SIG-M5 treated with dmso at 0.1 percent for 504 hours (cell line): ENCODE data around the gene MAP3K7.
"Not testable (repeated sequence)": the region's sequence is repeated elsewhere in the genome, so short reads cannot be mapped to it uniquely, and the experiment has no call there.

ENCODE experiments used
- DNase-seq: peaks from one replicate; lab custom pipeline; 2025; ENCODE audit not compliant: unreplicated experiment; lab: John Stamatoyannopoulos, UW

Gene MAP3K7

DNA sequence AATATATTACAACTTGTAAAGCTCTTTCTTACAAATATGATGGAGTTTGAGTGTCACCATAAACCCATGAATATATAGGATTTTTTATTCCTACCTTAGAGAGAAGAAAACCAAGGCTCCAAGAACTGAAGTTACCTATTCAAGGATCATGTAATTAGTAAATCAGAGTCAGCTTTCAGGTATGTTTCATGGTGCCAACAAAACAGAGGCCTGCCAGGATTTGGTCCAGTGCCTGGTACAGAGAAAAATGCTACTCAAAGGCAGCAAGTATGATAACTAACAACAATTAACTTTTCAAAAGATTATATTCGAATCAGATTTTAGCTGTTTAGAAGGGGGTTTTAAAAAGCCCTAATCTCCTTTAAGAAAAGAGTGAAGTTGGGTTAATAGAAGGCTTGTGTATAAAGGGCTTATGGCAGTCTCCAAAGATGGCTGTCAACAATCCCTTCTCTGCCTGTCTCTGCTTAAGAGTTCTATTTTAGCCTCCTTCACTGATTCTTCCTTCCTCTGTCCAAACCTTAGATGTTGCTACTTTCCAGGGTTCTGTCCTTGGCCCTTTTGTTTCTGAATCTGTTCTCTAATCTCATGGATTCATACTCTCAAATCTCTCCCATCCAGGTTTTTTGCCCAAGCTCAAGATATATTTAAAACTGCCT lies 7.8 kb downstream of the MAP3K7 start:
- DNase-seq, result no peak

DNA sequence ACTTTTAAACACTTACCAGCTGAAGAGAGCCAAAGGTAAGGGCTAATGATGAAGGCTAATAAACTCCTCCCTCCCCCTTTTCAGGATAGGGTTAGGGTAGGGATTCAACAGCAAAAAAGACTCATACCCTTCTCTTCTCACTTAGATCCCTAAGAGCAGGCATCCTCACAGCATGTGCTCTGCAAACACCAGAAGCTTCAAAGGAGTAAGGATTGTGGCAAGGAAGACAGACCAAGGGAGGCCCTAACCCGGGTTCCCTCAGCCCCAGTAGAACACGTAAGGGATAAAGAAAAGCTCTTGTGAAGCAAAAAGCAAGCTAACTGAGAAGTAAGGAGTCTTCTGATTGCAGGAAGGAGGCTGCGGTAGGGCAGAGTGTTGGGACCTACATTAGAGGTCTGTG lies 11.6 kb downstream of the MAP3K7 start:
- no peak for DNase-seq

DNA sequence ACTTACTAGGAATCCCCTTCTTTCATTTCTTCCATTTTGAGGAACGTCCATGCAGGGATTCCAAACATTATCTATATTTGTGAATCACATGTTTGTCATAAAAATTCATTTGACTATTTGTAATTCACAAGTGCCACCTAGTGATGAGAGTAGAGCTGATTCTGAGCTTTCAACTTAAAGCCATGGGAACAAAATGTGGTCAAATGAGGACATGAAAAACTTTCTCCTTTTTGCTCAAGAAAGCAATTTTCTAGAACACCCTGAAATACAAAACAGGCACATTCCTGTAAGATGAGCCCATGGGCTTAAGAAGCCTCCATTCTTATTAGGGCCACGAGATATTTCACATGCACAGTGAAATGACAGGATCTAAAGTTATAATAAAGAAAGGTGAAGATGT lies 12.3 kb downstream of the MAP3K7 start:
- no peak for DNase-seq

- no peak for DNase-seq
Measured at GRCh38 chr6:90573624-90574023, 13.2 kb downstream of the MAP3K7 start.

DNA sequence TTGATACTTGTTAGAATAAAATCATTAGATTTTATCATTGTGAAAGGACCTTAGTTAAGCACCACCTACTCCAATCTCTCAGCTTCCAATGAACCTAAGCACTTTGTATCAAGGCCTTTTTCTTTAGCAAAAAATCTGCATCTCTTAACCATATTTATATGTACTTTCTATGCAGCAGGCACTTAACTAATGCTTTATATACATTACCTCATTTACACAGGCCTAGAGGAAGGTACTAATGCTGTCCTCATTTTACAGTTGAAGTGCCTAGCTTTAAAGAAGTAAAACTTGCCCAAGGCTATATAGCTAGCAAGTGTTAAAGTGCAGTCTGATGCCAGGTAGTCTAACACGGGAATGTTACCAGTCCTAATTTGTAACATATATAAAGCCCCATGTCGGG lies 14.0 kb downstream of the MAP3K7 start:
- DNase-seq, result no peak

DNA sequence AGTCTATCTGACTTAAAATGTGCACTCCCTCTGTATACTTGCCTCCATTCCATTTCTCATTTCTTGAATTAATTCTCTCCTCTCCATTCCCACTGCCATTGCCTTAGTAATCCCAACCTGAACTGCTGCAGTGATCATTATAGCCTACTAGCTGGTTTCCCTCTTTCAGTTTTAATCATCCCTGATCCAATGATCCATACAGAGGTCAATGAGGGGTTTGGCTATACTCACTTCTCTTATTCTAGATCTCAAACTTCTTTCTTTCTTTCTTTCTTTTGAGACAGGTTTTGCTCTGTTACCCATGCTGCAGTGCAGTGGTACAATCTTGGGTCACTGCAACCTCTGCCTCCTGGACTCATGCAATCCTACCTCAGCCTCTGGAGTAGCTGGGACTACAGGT lies 17.6 kb downstream of the MAP3K7 start:
- no peak for DNase-seq

GRCh38 chr6:90567682-90568081 lies 19.2 kb downstream of the MAP3K7 start:
- not testable (repeated sequence) for DNase-seq

DNA sequence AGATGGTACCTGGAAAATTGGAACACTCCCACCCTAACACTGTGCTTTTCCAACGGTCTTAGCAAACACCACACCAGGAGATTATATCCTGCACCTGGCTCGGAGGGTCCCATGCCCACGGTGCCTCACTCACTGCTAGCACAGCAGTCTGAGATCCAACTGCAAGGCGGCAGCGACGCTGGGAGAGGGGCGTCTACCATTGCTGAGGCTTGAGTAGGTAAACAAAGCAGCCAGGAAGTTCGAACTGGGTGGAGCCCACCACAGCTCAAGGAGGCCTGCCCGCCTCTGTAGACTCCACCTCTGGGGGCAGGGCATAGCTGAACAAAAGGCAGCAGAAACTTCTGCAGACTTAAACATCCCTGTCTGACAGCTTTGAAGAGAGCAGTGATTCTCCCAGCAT lies 24.5 kb downstream of the MAP3K7 start:
- DNase-seq, result not testable (repeated sequence)

- DNase-seq, result no peak
Measured at GRCh38 chr6:90559931-90560330, 26.9 kb downstream of the MAP3K7 start.

GRCh38 chr6:90557006-90557405 lies 29.9 kb downstream of the MAP3K7 start:
- no peak for DNase-seq

DNA sequence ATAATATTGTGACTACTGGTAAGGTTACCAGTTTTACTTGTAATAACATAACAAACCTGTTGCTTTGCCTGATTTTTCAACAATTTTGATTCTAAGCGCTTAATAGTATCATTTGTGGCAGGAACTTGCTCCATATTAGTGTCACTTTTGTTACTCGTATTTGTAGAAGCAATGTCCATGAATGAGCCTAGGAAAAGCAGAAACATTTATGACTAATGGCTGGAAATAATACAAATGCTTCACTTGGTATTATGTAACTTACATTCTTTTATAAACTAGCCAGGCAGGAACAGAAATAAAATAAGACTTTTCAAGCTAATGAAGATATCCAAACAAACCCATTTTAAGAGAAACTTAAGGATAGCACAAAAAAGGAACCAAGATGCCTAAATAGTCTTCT lies 38.9 kb downstream of the MAP3K7 start:
- no peak for DNase-seq

DNA sequence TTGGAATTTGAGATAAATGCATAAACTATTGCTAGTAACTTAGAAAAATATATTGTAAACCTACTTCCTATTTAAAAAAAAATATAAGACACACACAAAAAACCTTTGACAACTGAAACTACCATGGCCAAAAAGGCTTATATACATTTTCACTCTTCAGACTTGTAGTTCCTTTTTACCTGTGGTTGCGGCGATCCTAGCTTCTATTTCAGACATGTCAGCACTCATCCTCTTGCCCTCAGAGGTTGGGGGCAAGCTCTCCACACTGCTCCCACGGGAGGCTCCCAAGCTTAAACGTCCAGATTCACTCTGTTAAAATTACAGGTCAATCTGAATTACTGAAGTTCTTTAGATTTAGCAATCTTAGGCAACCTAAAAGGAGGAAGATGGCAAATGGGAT lies 39.8 kb downstream of the MAP3K7 start:
- no peak for DNase-seq

GRCh38 chr6:90545448-90545847 lies 41.4 kb downstream of the MAP3K7 start:
- DNase-seq, result no peak

DNA sequence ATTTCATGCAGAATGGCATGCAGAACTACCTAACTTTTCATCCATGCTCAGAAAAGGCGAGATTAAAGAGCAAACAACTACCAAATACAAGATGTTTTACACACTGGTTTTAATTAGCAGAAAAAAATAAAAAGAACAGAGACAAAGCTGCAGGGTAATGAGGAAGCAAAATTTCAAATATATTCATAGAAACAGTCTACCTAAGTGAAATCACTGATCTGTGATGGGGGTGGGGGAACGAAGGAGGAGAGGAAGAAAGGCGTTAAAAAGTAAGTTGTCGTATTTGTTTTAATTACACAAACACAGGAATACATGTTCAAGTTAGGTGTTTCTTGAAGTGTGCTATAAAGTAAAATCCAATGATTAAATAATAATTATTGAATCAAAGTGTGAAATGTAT lies 42.1 kb downstream of the MAP3K7 start:
- no peak for DNase-seq

GRCh38 chr6:90544081-90544480 lies 42.8 kb downstream of the MAP3K7 start:
- DNase-seq, result peak; percentile 18

DNA sequence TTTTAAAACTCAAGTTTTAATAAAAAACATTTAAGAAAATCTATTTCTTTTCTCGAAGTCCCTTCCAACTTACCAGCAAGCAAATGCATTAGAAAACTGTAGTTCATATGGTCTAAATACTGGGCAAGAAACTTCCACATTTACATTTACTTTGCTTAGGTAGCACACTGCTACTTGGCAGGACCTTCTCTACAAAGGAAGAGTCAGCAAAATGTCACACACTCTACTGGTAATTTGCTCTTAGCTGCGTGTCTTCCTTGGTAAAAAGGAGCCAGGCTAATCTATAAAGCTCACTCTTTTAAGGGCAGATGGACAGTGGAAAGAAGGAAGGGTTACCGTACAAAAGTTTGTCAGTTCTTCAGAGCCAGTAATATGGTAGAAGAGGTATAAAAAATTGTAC lies 45.7 kb downstream of the MAP3K7 start:
- no peak for DNase-seq

DNA sequence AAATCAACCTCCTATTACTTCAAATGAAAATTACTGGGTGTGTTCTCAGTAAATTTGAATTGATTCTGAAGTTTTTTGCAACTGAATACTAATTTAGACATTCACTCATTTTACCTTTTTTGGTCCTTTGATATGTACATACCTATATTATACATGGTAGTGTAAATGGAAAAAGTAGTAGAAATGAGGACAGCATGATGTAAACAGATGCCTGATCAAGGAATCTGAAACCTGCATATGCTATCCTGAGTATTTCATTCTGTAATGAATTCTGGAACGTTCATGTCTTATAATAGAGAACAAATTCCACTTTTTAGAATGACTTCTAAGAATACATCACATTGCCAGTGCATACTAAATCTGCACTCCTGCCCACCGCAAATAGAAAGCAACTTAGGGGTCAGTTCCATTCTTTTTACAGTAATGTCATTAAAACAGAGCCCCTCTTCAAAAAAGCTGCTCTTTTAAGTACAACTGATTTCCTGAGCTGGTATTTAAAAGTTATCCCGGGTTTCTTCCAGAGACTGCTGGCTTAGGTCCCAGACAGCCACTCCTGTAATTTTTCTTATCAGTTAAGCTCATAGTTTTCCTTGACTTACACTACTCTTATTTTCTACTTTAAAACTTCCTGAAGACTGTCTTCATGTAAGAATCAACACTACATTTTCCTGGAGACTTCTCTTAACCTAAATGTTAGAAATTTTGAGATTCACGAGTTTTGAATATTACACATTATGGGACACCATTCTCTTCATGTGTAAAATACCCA lies 48.4 kb downstream of the MAP3K7 start:
- DNase-seq, result no peak

DNA sequence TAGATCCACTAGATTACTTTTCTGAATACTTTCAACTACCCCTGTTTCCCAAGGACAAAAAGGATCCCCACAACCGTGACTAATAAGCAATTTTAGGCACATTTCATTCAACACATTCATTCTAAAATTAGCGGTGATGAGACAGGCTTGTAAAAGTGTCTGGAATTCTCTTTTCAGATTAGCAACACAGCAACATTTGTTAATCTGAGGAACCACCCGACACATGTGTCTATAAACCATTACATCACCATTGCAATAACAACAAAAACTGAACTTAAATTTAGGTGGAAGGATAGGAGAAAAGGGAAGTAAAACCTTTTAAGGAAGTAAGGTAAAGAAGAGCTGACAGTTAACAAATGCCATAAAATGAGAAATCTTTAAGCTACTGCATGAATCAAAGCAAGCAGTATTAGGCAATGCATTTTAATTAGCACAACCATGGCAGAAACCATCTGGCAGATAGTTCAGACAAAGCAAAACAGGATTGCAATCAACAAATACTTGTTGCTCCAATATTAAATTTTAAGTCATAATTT lies 49.1 kb downstream of the MAP3K7 start:
- DNase-seq, result peak; percentile 97

GRCh38 chr6:90537027-90537426 lies 49.8 kb downstream of the MAP3K7 start:
- peak; percentile 19 for DNase-seq

DNA sequence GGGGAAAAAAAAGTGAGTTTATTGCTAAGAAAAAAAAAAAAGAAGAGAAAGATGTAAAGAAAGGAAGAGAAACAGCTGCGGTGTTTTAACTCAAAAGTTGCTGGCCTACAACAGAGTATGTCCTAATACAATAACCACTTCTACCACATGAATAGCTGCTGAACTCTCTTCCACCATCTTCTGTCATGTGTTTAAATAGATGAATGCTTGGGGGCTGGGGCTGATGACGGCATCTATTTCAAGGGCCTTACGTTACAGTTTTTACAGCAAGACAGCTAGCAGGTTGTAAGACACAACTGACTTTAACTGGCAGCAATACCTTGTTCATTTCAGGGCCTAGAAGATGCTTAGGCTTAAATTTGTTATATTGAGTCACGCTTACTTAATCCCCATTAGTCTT lies 50.4 kb downstream of the MAP3K7 start:
- no peak for DNase-seq

DNA sequence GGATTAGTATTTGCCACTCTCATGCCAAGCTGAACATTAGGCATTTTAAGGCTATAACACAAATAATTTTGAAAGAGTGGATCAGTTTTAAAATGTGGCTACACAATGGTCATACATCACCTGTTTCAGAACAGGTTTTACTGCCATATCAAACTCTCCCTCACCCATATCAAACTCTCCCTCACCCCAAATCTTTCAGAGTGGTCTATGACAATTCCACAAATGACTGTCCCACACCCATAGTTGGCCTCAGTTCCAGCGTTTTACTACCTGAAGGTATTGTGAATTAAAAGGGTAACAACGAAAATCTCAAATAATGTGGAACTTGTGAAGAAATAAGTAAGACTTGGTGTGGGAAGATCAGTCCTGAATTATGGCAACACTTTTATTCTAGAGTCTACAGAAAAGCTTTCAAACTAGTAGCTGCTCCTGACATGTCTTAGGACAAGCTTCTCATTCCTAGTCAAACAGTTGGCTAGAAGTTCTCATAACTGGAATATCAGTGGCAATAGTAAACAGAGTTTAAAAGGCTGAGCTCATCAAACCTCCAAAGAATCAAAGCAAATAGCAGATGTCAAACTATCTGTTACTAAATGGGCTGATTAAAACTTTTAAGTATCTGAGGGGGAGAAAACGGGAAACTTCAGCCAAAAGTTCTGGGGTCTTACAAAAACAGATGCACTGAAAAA lies 52.4 kb downstream of the MAP3K7 start:
- no peak for DNase-seq
